Type B pancreatic cell (in vitro differentiated cells): ENCODE results near the gene MTMR11. TPM values are rescaled to one million over a fixed set of nuclear protein-coding genes. Genes with fewer than 3 reads are reported as not detected.

Experiments used
- DNase-seq: peaks from one replicate; pipeline ENCODE4 v3.0.0; 2021; ENCODE audit warnings: mixed read lengths; ENCODE audit not compliant: unreplicated experiment; ENCODE audit errors: extremely low spot score
- H3K27ac Mint-ChIP-seq: 2 replicates; pipeline ENCODE4 v1.8.0; 2021; ENCODE audit warnings: mild to moderate bottlenecking, mixed read lengths
- H3K27me3 Mint-ChIP-seq: 2 replicates; pipeline ENCODE4 v1.8.0; 2021; ENCODE audit warnings: mixed read lengths
- H3K36me3 Mint-ChIP-seq: 2 replicates; pipeline ENCODE4 v1.8.0; 2021; ENCODE audit warnings: mixed read lengths
- H3K4me1 Mint-ChIP-seq: one replicate; pipeline ENCODE4 v1.8.0; 2021; ENCODE audit warnings: mixed read lengths; ENCODE audit not compliant: unreplicated experiment
- H3K4me3 Mint-ChIP-seq: 2 replicates; pipeline ENCODE4 v1.8.0; 2021; ENCODE audit warnings: mild to moderate bottlenecking, mixed read lengths
- H3K9me3 Mint-ChIP-seq: 2 replicates; pipeline ENCODE4 v1.8.0; 2021; ENCODE audit warnings: mixed read lengths
- total RNA-seq: library from RNA; stranded (reverse); gene quantifications from 2 replicates; pipeline ENCODE4 v1.2.1, GENCODE V29; 2021; ENCODE audit warnings: low replicate concordance
- TF ChIP-seq, protein P1 (sequence below): fragments of 200-600 bp; sonication (generic); conservative IDR thresholded peaks from 2 replicates; pipeline ENCODE4 v1.5.0; 2021; ENCODE audit warnings: antibody characterized with exemption, mild to moderate bottlenecking

The MTMR11 gene
- total RNA-seq, 1 donor from 2014 or later, result 21.0 TPM

DNA sequence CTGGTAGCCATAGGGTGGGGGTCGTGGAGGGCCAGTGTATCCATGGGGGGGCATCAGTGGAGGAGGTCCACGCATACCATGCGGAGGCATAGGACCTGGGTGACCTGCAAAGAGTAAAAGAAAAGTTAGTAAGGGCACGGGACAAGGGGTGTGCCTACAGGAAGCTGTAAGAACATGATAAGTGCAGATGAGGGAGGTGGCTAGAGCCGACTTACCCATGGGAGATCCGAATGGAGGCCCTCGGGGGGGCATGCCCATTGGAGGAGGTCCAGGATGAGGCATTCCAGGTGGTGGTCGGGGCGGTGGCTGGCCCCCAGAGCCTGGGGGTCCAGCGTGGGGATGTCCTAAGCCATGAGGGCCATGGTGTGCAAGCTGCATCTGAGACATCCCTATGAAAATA is 13.1 kb downstream of the MTMR11 start:
- H3K4me3 Mint-ChIP-seq, result peak overlapping the region; percentile 14
- TF ChIP-seq, protein P1, sequence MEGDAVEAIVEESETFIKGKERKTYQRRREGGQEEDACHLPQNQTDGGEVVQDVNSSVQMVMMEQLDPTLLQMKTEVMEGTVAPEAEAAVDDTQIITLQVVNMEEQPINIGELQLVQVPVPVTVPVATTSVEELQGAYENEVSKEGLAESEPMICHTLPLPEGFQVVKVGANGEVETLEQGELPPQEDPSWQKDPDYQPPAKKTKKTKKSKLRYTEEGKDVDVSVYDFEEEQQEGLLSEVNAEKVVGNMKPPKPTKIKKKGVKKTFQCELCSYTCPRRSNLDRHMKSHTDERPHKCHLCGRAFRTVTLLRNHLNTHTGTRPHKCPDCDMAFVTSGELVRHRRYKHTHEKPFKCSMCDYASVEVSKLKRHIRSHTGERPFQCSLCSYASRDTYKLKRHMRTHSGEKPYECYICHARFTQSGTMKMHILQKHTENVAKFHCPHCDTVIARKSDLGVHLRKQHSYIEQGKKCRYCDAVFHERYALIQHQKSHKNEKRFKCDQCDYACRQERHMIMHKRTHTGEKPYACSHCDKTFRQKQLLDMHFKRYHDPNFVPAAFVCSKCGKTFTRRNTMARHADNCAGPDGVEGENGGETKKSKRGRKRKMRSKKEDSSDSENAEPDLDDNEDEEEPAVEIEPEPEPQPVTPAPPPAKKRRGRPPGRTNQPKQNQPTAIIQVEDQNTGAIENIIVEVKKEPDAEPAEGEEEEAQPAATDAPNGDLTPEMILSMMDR, result no peak
- no peak overlapping the region for H3K27ac Mint-ChIP-seq
- H3K4me1 Mint-ChIP-seq, result peaks cover 16% of the 10 kb centered on the region
- peaks cover 31% of the 10 kb centered on the region for H3K36me3 Mint-ChIP-seq
- H3K27me3 Mint-ChIP-seq, result no peaks in the 10 kb centered on the region
- no peak for DNase-seq
- H3K9me3 Mint-ChIP-seq, result no peaks in the 10 kb centered on the region

GRCh38 chr1:149917571-149918144 is 19.0 kb downstream of the MTMR11 start, which contains the start of gene SV2A:
SV2A (minus strand) TSS chr1:149917844; CDS start chr1:149913840, 4,004 bp downstream.
- TF ChIP-seq, protein P1, result no peak
- Mint-ChIP-seq H3K27me3 (peaks cover 4% of the 10 kb centered on the region), H3K4me3 (peak within 1 kb of the TSS; percentile 93), H3K36me3 (peaks cover 4% of the 10 kb centered on the region), H3K27ac (no peak within 1 kb of the TSS), H3K4me1 (peaks cover 13% of the 10 kb centered on the region), H3K9me3 (no peaks in the 10 kb centered on the region)
- DNase-seq, result no peak

DNA sequence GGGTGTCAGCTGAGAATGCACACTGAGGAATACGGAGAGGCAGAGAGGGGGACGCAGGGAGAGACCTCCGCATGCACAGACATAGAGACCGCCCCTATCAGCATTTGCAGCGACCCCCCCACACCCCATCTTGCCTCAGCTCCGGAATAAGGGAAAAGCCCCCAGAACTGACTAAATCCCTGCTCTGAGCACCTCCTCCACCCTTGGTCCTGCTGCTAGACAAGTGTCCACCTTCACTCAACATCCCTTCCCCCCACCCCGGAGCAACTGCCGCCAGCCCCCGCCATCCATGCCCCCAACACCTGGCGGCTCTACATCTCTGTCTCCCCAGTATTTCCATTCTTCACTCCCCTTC is 19.8 kb downstream of the MTMR11 start:
- Mint-ChIP-seq H3K4me1 (peaks cover 13% of the 10 kb centered on the region), H3K27ac (no peak overlapping the region), H3K9me3 (no peaks in the 10 kb centered on the region), H3K36me3 (peaks cover 4% of the 10 kb centered on the region), H3K4me3 (peak overlapping the region; percentile 93), H3K27me3 (peaks cover 4% of the 10 kb centered on the region)
- no peak for DNase-seq
- TF ChIP-seq, protein P1, result no peak

GRCh38 chr1:149916193-149916897 is 20.3 kb downstream of the MTMR11 start:
- H3K4me3 Mint-ChIP-seq, result peak overlapping the region; percentile 93
- no peak for DNase-seq
- peaks cover 4% of the 10 kb centered on the region for H3K27me3 Mint-ChIP-seq
- no peaks in the 10 kb centered on the region for H3K9me3 Mint-ChIP-seq
- TF ChIP-seq, protein P1, result no peak
- H3K27ac Mint-ChIP-seq, result peak overlapping the region; percentile 71
- peaks cover 13% of the 10 kb centered on the region for H3K4me1 Mint-ChIP-seq
- H3K36me3 Mint-ChIP-seq, result no peaks in the 10 kb centered on the region

DNA sequence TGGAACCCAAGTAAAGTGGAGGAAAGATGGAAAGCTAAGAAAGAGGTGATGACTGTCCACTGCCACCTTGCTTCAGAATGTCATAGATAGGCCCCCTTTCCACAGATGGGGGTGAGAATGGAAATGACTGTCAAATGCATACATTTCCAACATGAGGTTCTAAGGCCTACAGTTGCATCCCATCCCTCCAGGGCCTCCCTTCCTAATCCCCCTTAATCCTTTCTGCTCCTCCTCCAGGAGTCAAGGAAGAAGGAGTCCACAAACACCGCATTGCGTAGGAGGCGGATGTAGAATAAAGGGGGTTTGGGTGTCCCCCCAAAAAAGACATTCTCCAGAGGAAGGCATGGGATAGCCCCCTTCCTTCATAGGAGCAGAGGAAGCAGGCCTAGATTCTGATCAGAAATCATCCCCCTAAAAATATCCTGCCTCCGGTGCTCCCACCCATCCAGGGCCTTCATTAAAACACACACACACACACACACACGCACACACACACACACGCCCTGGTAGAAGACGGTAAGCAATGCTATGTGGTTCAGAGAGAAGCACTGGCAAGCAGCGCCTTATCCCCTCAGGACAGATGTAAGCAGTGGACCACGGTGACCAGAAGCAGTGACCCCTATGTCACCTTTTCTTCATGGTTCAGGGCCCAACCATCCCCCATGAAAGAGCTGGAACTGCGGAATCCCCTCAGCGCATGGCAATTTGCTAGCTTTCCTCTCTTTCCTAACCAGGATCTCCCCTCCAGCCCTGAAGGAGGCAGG is 21.1 kb downstream of the MTMR11 start:
- Mint-ChIP-seq H3K36me3 (no peaks in the 10 kb centered on the region), H3K4me1 (peaks cover 13% of the 10 kb centered on the region), H3K4me3 (peak overlapping the region; percentile 93), H3K27ac (peak overlapping the region; percentile 71), H3K27me3 (peaks cover 4% of the 10 kb centered on the region), H3K9me3 (no peaks in the 10 kb centered on the region)
- TF ChIP-seq, protein P1, result no peak
- DNase-seq, result no peak
